Fibroblast of lung (primary cell): Measurements from ENCODE around the gene MYO1E. TPM values are rescaled to one million over a fixed set of nuclear protein-coding genes. Genes with fewer than 3 reads are reported as not detected.

Source experiments
- DNase-seq, 2 donors: peaks; one replicate each; pipeline versions ENCODE4 v3.0.0 to v3.0.0-alpha.2; 2010; ENCODE audit warnings: low read depth in 2 of 2
- H2AFZ ChIP-seq: 2 replicates; pipeline ENCODE4 v1.5.1; 2012; ENCODE audit warnings: low read length, control low read depth, inconsistent platforms
- H3K27ac ChIP-seq: 2 replicates; pipeline ENCODE4 v1.5.1; 2011; ENCODE audit warnings: low read length, control low read depth; ENCODE audit not compliant: insufficient read depth
- H3K27me3 ChIP-seq: 2 replicates; pipeline ENCODE4 v1.5.1; 2011; ENCODE audit warnings: mild to moderate bottlenecking, low read length; ENCODE audit not compliant: control insufficient read depth, insufficient read depth
- H3K36me3 ChIP-seq: 2 replicates; pipeline ENCODE4 v1.5.1; 2011; ENCODE audit warnings: low read length; ENCODE audit not compliant: control insufficient read depth, insufficient read depth
- H3K4me1 ChIP-seq: 2 replicates; pipeline ENCODE4 v1.5.1; 2011; ENCODE audit warnings: low read length; ENCODE audit not compliant: control insufficient read depth, insufficient read depth; ENCODE audit errors: extremely low read depth
- H3K4me2 ChIP-seq: 2 replicates; pipeline ENCODE4 v1.5.1; 2011; ENCODE audit warnings: low read length, control low read depth; ENCODE audit not compliant: insufficient read depth; ENCODE audit errors: extremely low read depth
- H3K4me3 ChIP-seq, 4 experiments: fragments of 200-600 bp in 1 of 4; sonication (generic) in 1 of 4; replicated peaks in 1 of 4; 2 replicates each; pipeline ENCODE4 v1.5.1; 2011 to 2016; ENCODE audit warnings: low read length in 4 of 4, low read depth in 3 of 4, mild to moderate bottlenecking in 3 of 4, control low read depth in 2 of 4, inconsistent platforms in 1 of 4, mixed read lengths in 1 of 4; ENCODE audit not compliant: insufficient read depth in 1 of 4; ENCODE audit errors: control extremely low read depth in 1 of 4
- H3K79me2 ChIP-seq: 2 replicates; pipeline ENCODE4 v1.5.1; 2012; ENCODE audit warnings: mild to moderate bottlenecking, low read length, inconsistent platforms; ENCODE audit not compliant: control insufficient read depth, insufficient read depth
- H3K9ac ChIP-seq: 2 replicates; pipeline ENCODE4 v1.5.1; 2011; ENCODE audit warnings: mild to moderate bottlenecking, low read length, control low read depth; ENCODE audit not compliant: insufficient read depth
- H3K9me3 ChIP-seq: 2 replicates; pipeline ENCODE4 v1.5.1; 2012; ENCODE audit warnings: low read depth, low read length; ENCODE audit not compliant: control insufficient read depth, insufficient read depth
- H4K20me1 ChIP-seq: 2 replicates; pipeline ENCODE4 v1.5.1; 2011; ENCODE audit warnings: low read length; ENCODE audit not compliant: control insufficient read depth, insufficient read depth; ENCODE audit errors: extremely low read depth
- CTCF ChIP-seq, 2 donors: IDR thresholded peaks in 1 of 2; conservative IDR thresholded peaks in 1 of 2; 1 replicate in 1 of 2; 2 replicates in 1 of 2; pipeline ENCODE4 v1.5.1; 2011 to 2012; ENCODE audit warnings: low read length in 2 of 2, control low read depth in 1 of 2, inconsistent platforms in 1 of 2, low read depth in 1 of 2, mild to moderate bottlenecking in 1 of 2
- EZH2 ChIP-seq: IDR thresholded peaks from 2 replicates; pipeline ENCODE4 v1.5.1; 2012; ENCODE audit warnings: low read length, control low read depth, mild to moderate bottlenecking; ENCODE audit errors: missing control alignments
- polyA plus RNA-seq, 2 donors: library from polyadenylated mRNA; depleted of rRNA in 1 of 2; stranded (reverse) in 1 of 2; unstranded in 1 of 2; fragments of >200 nt; gene quantifications; 2 replicates each; pipeline ENCODE4 v1.2.1, GENCODE V29; 2011 to 2012; ENCODE audit warnings: missing spikeins in 1 of 2
- total RNA-seq: library from RNA; depleted of rRNA; stranded (reverse); fragments of >200 nt; gene quantifications from 2 replicates; pipeline ENCODE4 v1.2.1, GENCODE V29; 2014

The MYO1E gene
- total and polyA plus RNA-seq, 2 donors (not counting 1 experiment from before 2014, with no cell fraction given), result 27.6 to 84.0 TPM

- Histone ChIP-seq H3K36me3 (peaks cover 3% of the 10 kb centered on the region), H3K4me3 (no peak overlapping the region), H3K9ac (no peak overlapping the region), H2AFZ (no peak overlapping the region), H3K4me1 (peaks cover 17% of the 10 kb centered on the region), H3K4me2 (no peak overlapping the region), H3K79me2 (no peaks in the 10 kb centered on the region), H3K27ac (no peak overlapping the region), H4K20me1 (no peaks in the 10 kb centered on the region), H3K27me3 (no peaks in the 10 kb centered on the region), H3K9me3 (no peaks in the 10 kb centered on the region)
- no peak for TF ChIP-seq EZH2
- TF ChIP-seq CTCF (conservative IDR thresholded peaks at IDR 0.05 in 1 of 2, IDR thresholded peaks at IDR 0.05 in 1 of 2; ENCODE audit: low read depth in 1 of 2, low read length in 2 of 2), result no peak
- no peak for DNase-seq
These were observed 195.4 kb downstream of the MYO1E start for GRCh38 chr15:59177317-59177660.

GRCh38 chr15:59176653-59177316 lies 195.9 kb downstream of the MYO1E start:
- Histone ChIP-seq H3K27ac (no peak overlapping the region), H3K4me2 (no peak overlapping the region), H3K36me3 (peaks cover 5% of the 10 kb centered on the region), H3K9me3 (no peaks in the 10 kb centered on the region), H2AFZ (no peak overlapping the region), H3K9ac (no peak overlapping the region), H3K27me3 (no peaks in the 10 kb centered on the region), H3K4me3 (no peak overlapping the region), H4K20me1 (no peaks in the 10 kb centered on the region), H3K4me1 (peaks cover 17% of the 10 kb centered on the region), H3K79me2 (no peaks in the 10 kb centered on the region)
- TF ChIP-seq EZH2, result no peak
- TF ChIP-seq CTCF (conservative IDR thresholded peaks at IDR 0.05 in 1 of 2, IDR thresholded peaks at IDR 0.05 in 1 of 2; ENCODE audit: low read depth in 1 of 2, low read length in 2 of 2), result no peak
- no peak for DNase-seq

- H3K4me1 ChIP-seq, result peaks cover 19% of the 10 kb centered on the region
- peak overlapping the region; percentile 34 for H3K9ac ChIP-seq
- H3K79me2 ChIP-seq, result no peaks in the 10 kb centered on the region
- peak overlapping the region; percentile 62 for H3K4me2 ChIP-seq
- H4K20me1 ChIP-seq, result no peaks in the 10 kb centered on the region
- H3K27ac ChIP-seq, result peak overlapping the region; percentile 81
- H3K9me3 ChIP-seq, result no peaks in the 10 kb centered on the region
- TF ChIP-seq CTCF (conservative IDR thresholded peaks at IDR 0.05 in 1 of 2, IDR thresholded peaks at IDR 0.05 in 1 of 2; ENCODE audit: low read depth in 1 of 2, low read length in 2 of 2) (peak; percentile 62 to 68), EZH2 (no peak)
- H2AFZ ChIP-seq, result no peak overlapping the region
- H3K36me3 ChIP-seq, result peaks cover 6% of the 10 kb centered on the region
- no peak overlapping the region for H3K4me3 ChIP-seq
- H3K27me3 ChIP-seq, result no peaks in the 10 kb centered on the region
- peak; percentile 82 for DNase-seq
These were observed 197.5 kb downstream of the MYO1E start for GRCh38 chr15:59174835-59175831.
